Transverse colon (tissue), 4 donors: Measurements from ENCODE around the gene JAM3. TPM values are rescaled to one million over a fixed set of nuclear protein-coding genes. Genes with fewer than 3 reads are reported as not detected.

Experiments used
- DNase-seq: peaks from one replicate; pipeline ENCODE4 v3.0.0-alpha.2; 2019
- H3K27ac ChIP-seq, 4 donors: fragments of 200-600 bp; sonication (generic); 2 replicates each; pipeline ENCODE4 v1.5.1; 2016 to 2018; ENCODE audit warnings: inconsistent platforms in 4 of 4
- H3K27me3 ChIP-seq: fragments of 200-600 bp; sonication (generic); 2 replicates; pipeline ENCODE4 v1.5.1; 2017; ENCODE audit warnings: inconsistent platforms
- H3K36me3 ChIP-seq, 4 donors: fragments of 200-600 bp; sonication (generic); 2 replicates each; pipeline ENCODE4 v1.5.1; 2017 to 2019; ENCODE audit warnings: inconsistent platforms in 4 of 4
- H3K4me1 ChIP-seq, 4 donors: fragments of 200-600 bp; sonication (generic); 2 replicates each; pipeline ENCODE4 v1.5.1; 2017 to 2020; ENCODE audit warnings: inconsistent platforms in 4 of 4
- H3K4me3 ChIP-seq, 4 donors: fragments of 200-600 bp; sonication (generic); 1 replicate in 1 of 4; 2 replicates in 3 of 4; pipeline versions ENCODE4 v1.5.1 to v1.6.1; 2017 to 2019; ENCODE audit warnings: inconsistent platforms in 4 of 4
- H3K9me3 ChIP-seq, 2 donors: fragments of 200-600 bp; sonication (generic); 2 replicates each; pipeline ENCODE4 v1.5.1; 2017 to 2019; ENCODE audit warnings: inconsistent platforms in 2 of 2
- EP300 ChIP-seq: sonication (generic); formaldehyde crosslinking; IDR thresholded peaks from one replicate; pipeline ENCODE4 v1.6.1; 2017; ENCODE audit warnings: antibody characterized with exemption, low read depth
- POLR2A ChIP-seq: fragments of 450-650 bp; IDR thresholded peaks from one replicate; pipeline ENCODE4 v1.6.1; 2016; ENCODE audit warnings: antibody characterized with exemption, mild to moderate bottlenecking, moderate library complexity
- POLR2AphosphoS5 ChIP-seq, 3 donors: sonication (generic); formaldehyde crosslinking; IDR thresholded peaks; one replicate each; pipeline ENCODE4 v1.6.1; 2016; ENCODE audit warnings: antibody characterized with exemption in 3 of 3
- WGBS, 2 donors: methylation state at CpG; one replicate each; pipeline ENCODE4 v1.1.5; 2018; ENCODE audit warnings: low coverage in 1 of 2; 5-methylcytosine and 5-hydroxymethylcytosine counted together
- in situ Hi-C, 4 donors: fragments of 200-750 bp; cut with MboI; loops; one replicate each; pipeline versions ENCODE4 v1.15.0 to v1.15.1; 2017; ENCODE audit warnings: low sequenced_read_pairs in 3 of 4, low pct_ligation_motif_present in 1 of 4, low pct_unique_long_range_greater_than_20kb in 1 of 4
- intact Hi-C: fragments of 100-400 bp; cut with DNase I; formaldehyde crosslinking; loops from one replicate; pipeline ENCODE4 v1.15.1; 2023; ENCODE audit warnings: low total_unique reads
- total RNA-seq, 4 donors: library from RNA; depleted of rRNA; stranded (reverse); fragments of >200 nt; gene quantifications; one replicate each; pipeline ENCODE4 v1.1.0, GENCODE V29; 2016
- TF ChIP-seq, protein P1 (sequence below), 5 experiments: fragments of 200-600 bp in 3 of 5; fragments of 450-650 bp in 2 of 5; sonication (generic) in 3 of 5; IDR thresholded peaks; 1 replicate in 2 of 5; 2 replicates in 3 of 5; pipeline ENCODE4 v1.5.1; 2016 to 2017; ENCODE audit warnings: antibody characterized with exemption in 5 of 5, inconsistent platforms in 3 of 5, mild to moderate bottlenecking in 2 of 5, moderate library complexity in 1 of 5

Gene JAM3
- total RNA-seq, 4 donors from 2014 or later = 7.8 to 56.9 (median 13.8) TPM

DNA sequence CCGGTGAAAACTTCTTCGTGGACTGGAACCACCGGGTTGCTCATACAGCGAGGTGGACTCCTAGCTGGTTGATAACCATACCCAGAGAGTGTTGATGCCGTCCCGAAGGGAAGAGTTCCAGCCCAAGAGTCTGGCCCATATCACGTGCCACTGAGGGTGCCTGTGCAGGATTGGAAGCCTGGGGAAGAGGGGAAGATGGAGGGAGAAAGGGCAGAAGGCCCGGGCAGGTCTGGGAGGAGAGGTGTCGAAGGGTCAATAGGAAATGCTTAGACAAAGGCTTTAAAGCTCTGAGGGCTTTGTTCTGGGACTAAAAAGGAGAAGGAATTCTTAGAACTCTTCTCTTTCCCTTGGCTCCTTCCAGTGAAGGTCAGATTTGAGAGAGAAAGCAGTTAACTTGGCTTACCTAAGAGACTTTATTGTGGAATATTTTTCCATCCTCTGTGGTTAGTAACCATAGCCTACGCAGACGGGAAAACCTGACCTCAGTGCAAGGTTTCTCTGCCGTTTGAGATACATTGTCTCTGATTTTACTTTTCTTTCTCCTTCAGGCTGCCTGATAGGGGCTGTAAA is 70.5 kb downstream of the JAM3 start:
- DNase-seq = no peak
- no peak for TF ChIP-seq POLR2AphosphoS5 (IDR thresholded peaks at IDR 0.05)
- TF ChIP-seq, protein P1, sequence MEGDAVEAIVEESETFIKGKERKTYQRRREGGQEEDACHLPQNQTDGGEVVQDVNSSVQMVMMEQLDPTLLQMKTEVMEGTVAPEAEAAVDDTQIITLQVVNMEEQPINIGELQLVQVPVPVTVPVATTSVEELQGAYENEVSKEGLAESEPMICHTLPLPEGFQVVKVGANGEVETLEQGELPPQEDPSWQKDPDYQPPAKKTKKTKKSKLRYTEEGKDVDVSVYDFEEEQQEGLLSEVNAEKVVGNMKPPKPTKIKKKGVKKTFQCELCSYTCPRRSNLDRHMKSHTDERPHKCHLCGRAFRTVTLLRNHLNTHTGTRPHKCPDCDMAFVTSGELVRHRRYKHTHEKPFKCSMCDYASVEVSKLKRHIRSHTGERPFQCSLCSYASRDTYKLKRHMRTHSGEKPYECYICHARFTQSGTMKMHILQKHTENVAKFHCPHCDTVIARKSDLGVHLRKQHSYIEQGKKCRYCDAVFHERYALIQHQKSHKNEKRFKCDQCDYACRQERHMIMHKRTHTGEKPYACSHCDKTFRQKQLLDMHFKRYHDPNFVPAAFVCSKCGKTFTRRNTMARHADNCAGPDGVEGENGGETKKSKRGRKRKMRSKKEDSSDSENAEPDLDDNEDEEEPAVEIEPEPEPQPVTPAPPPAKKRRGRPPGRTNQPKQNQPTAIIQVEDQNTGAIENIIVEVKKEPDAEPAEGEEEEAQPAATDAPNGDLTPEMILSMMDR (IDR thresholded peaks at IDR 0.05) = no peak
- TF ChIP-seq POLR2A = no peak
- no peak for TF ChIP-seq EP300
- 66 to 72% methylated on average over 10 to 12 of the region's 12 CpGs for WGBS, 2 donors
- H3K36me3 ChIP-seq = no peaks in the 10 kb centered on the region
- peaks cover 0 to 6% (median 3%) of the 10 kb centered on the region in 4 donors for H3K4me1 ChIP-seq
- intact Hi-C loops (no loop called here), in situ Hi-C loops (loop anchor here (10.0 to 25.0 kb wide), 2 partner anchors 85 to 202 kb away; no protein-coding TSS in a partner anchor)
- no peak overlapping the region for H3K4me3 ChIP-seq
- H3K27ac ChIP-seq = peak overlapping the region; percentile 28 to 73 (median 56)
- no peaks in the 10 kb centered on the region for H3K9me3 ChIP-seq
- no peaks in the 10 kb centered on the region for H3K27me3 ChIP-seq

DNA sequence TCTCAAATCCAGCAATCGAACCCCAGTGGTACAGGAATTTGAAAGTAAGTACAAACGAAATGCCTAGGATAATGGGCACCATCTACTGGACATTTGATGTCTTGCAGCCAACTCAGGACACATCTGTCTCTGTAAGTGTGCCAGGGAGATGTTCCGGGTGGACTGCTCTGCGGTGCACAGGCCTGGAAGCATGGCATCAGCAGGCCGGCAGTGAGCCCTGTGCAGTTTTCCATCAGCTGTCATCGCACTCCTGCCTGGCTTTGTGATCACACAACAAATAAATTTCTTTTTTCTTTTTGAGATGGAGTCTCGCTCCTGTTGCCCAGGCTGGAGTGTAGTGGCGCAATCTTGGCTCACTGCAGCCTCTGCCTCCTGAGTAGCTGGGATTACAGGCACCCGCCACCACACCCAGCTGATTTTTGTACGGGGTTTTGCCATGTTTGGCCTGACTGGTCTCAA is 71.0 kb downstream of the JAM3 start:
- Histone ChIP-seq H3K36me3 (no peaks in the 10 kb centered on the region), H3K4me1 (peaks cover 0 to 6% (median 3%) of the 10 kb centered on the region in 4 donors), H3K27ac (peak overlapping the region; percentile 28 to 73 (median 56)), H3K27me3 (no peaks in the 10 kb centered on the region), H3K4me3 (no peak overlapping the region), H3K9me3 (no peaks in the 10 kb centered on the region)
- peak; percentile 60 for DNase-seq
- 48% methylated on average over 10 of the region's 10 CpGs; no CpG with 5 or more reads in 1 of the 2 donors for WGBS, 2 donors
- intact Hi-C loops = no loop called here
- no peak for TF ChIP-seq EP300
- TF ChIP-seq, protein P1 (IDR thresholded peaks at IDR 0.05) = peak; percentile 77 to 89 (median 81)
- in situ Hi-C loops = loop anchor here (10.0 to 25.0 kb wide), 2 partner anchors 85 to 203 kb away; no protein-coding TSS in a partner anchor

GRCh38 chr11:134140961-134141490 is 72.2 kb downstream of the JAM3 start:
- H3K27ac ChIP-seq = no peak overlapping the region
- intact Hi-C loops = loop anchor here (1.0 kb wide), 1 partner anchor 91 kb away; no protein-coding TSS in a partner anchor
- in situ Hi-C loops = loop anchor here in 3 of 4 donors (10.0 to 25.0 kb wide), 2 partner anchors 86 to 204 kb away; no protein-coding TSS in a partner anchor
- DNase-seq = no peak
- peaks cover 0 to 6% (median 3%) of the 10 kb centered on the region in 4 donors for H3K4me1 ChIP-seq
- 94 to 100% methylated on average over 3 to 7 of the region's 7 CpGs for WGBS, 2 donors
- TF ChIP-seq POLR2AphosphoS5 (IDR thresholded peaks at IDR 0.05) (no peak), POLR2A (no peak), EP300 (no peak)
- TF ChIP-seq, protein P1 (IDR thresholded peaks at IDR 0.05) = no peak
- no peaks in the 10 kb centered on the region for H3K9me3 ChIP-seq
- H3K36me3 ChIP-seq = no peaks in the 10 kb centered on the region
- H3K27me3 ChIP-seq = no peaks in the 10 kb centered on the region
- no peak overlapping the region for H3K4me3 ChIP-seq

DNA sequence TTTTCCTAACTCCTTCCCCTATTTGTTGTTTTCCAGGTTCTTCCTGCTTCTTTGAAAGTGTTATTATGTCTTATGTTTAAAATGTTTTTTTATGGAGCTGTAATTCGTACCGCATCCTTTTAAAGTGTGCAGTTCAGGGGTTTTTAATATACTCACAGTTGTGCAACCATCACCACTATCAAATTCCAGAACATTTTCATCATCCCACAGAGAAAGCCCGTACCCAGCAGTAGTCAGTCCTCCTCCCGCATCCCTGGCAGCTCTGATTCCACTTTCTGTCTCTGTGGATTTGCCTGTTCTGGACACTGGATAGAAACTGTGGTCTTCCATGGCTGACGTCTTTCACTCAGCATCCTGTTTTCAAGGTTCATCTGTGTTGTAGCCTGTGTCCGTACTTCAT is 73.7 kb downstream of the JAM3 start:
- H3K36me3 ChIP-seq = no peaks in the 10 kb centered on the region
- no peaks in the 10 kb centered on the region for H3K9me3 ChIP-seq
- TF ChIP-seq, protein P1 (IDR thresholded peaks at IDR 0.05) = no peak
- no peak for TF ChIP-seq POLR2A
- TF ChIP-seq EP300 = no peak
- no peak for TF ChIP-seq POLR2AphosphoS5 (IDR thresholded peaks at IDR 0.05)
- no peak overlapping the region for H3K27ac ChIP-seq
- H3K4me1 ChIP-seq = peaks cover 0 to 6% (median 3%) of the 10 kb centered on the region in 4 donors
- DNase-seq = no peak
- WGBS, 2 donors = 79 to 88% methylated on average over 5 to 6 of the region's 6 CpGs
- in situ Hi-C loops (loop anchor here in 3 of 4 donors (10.0 to 25.0 kb wide), 2 partner anchors 88 to 205 kb away; no protein-coding TSS in a partner anchor), intact Hi-C loops (no loop called here)
- H3K27me3 ChIP-seq = no peaks in the 10 kb centered on the region
- no peak overlapping the region for H3K4me3 ChIP-seq
